Daoy (cell line): Measurements from ENCODE around the gene NSUN6. TPM values are rescaled to one million over a fixed set of nuclear protein-coding genes. Genes with fewer than 3 reads are reported as not detected.

ENCODE experiments used
- DNase-seq: peaks from one replicate; pipeline ENCODE4 v3.0.0-alpha.2; 2015; ENCODE audit warnings: low read depth
- total RNA-seq: library from RNA; depleted of rRNA; stranded (reverse); fragments of >200 nt; shearing (Covaris generic); gene quantifications from 2 replicates; pipeline ENCODE4 v1.2.3, GENCODE V29; 2014; rRNA removed

NSUN6 gene
- total RNA-seq, 1 experiment from 2014 or later, result 13.5 TPM

DNA sequence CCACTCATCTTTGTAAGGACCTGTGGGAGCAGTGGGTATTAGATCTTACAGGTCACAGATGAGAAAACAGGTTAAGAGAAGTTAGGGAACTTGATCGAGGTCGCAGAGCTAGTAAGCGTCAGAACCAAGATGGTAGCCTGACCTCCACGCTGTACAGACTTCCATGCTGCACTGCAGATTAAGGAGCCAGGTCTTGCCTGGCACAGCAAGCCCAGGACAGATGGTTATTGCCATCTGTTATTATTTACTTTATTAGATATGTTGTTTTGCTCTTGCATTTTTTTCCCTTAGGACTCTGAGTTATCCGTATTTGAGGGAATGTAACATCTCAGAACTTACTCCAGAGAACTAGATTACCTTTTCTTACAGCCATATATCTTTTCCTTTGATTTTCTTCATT is 147.2 kb downstream of the NSUN6 start:
- DNase-seq, result no peak

DNA sequence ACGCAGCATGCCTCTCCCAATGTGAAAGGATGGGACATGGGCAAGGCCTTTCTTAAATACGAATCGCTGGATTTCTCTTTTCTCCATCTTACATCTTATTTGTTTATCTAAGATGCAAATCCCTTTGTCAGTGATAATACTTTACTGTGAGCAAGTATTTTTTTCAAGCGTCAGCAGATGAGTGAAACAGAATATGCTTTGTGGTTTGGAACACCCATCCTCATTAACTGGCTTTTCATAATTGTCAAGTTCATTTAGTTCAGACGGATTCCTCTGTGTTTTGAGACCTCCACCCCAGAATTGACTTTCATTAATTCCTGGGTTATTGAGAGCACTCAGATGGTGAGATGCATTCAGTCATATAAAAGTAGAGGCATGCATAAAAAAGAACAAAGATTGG is 149.8 kb downstream of the NSUN6 start:
- no peak for DNase-seq

DNA sequence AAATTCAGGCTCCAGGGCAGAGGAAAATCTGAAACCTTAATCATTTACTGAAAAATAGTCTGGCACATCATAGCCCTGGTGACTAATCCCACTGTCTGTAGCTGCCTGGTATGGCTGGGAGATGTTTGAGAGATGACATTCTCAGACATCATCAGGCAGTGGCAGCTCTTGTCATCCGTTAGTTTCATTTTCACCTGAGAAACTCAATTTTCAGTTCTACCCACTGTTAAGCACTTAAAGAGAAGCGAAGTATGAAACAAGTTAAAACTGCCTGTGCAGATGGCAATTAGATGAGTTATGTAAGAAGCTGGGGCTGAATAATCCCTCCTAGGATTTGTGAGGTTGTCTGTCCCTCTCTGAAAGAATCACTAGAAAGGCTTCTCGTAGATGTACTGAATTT is 150.2 kb downstream of the NSUN6 start:
- DNase-seq, result peak; percentile 60

DNA sequence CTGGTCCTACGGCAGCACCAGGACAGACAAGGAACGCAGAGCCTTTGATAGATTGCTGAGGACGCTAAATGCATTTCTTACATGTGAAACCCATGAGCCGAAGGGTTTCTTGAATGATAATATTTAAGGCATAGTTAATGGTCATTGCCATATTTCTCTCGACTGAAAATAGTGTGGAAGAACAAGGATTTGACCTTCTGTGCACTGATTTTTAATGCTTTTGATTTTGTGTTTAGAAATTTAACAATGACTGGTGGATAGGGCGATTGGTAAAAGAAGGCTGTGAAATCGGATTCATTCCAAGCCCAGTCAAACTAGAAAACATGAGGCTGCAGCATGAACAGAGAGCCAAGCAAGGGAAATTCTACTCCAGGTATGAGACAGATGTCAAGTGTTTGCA is 150.8 kb downstream of the NSUN6 start:
- DNase-seq, result no peak

DNA sequence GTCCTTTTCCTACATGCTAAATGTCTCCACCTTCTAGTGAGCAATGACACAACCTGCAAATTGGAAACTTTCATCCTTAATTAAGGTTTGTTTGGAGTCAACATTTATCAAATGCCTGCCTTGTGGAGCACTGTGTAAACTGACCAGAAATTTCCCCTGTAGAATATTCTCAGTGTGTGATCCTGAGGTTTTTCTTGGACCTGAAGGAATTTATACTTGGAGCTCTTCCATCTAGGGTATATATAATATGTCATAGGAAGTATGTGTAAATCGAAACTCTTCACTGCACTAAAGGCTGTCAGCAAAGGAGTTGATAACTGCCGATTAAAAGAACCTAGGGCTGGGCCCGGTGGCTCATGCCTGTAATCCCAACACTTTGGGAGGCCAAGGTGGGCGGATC is 152.4 kb downstream of the NSUN6 start:
- DNase-seq, result no peak

DNA sequence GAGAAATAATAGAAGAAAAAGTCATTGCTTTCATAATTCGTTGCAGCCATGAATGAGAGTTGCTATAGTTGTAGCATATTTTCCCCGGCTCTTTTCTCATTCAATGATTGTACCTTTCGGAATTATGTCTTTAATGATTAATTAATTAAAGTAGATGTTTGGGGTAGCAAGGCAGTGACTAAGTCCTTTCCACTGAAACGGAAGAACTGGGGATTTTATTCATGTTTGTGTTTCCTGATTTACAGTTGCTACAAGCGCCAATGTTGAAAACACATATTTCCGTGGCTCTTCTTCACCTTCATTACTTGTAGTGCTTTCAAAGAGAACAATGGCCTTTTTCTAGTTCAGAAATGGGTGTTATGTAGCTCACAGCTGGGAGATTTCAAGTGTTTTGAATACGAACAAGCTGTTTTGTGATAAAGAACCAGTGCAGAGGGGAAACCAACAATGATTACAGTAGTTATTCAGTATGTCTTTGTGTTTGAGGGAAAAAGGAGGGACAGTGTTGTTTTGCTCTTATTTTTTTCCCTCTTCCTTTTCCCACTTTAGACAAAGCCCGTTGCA is 153.5 kb downstream of the NSUN6 start:
- no peak for DNase-seq

Other genes starting within 250 kb of the NSUN6 start
- 14.6 and 14.8 TPM in 2 replicates for gene ARL5B, start 7.8 kb upstream of the NSUN6 start, total RNA-seq